ENCODE results near the gene CREG2.

Gene CREG2

DNA sequence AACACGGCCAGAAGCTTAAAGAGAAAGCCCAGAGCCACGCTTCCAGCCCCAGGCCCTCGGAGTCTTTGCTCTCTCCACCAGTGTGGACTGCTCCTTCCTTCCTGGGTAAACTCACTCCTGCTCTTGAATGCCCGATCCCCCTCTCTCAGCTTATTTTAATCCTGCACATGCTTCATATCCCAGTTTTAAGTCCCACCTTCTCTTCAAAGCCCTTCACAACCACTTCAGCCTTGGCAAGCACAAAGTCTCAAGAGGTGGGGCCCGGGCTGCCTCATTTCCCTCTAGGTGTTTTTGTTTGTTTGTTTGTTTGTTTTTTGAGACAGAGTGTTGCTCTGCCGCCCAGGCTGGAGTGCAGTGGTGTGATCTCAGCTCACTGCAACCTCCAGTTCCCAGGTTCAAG lies 21.6 kb upstream of the CREG2 start:
- DNase-seq = no peak

DNA sequence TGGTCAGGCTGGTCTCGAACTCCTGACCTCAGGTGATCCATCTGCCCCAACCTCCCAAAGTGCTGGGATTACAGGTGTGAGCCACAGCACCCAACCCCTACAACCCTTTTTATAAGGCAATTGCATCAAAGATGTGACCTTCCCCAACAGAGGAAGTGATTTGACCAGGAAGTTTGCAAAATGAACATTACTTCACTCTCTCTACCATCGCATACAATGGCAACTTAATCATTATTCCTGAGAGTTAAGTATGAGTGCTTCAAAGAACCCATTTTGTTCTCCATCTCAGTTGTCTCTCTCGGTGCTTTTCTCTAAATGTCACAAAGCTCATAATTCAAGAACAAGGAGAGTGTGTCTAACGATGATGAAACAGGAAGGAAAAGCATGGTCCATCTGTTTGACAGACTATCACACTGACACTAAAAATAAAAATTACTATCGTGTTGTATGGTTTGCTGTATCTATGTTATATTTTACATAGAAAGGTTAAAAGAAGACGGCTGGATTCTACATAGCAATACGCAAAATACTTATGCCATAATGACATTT lies 18.1 kb upstream of the CREG2 start:
- no peak for DNase-seq

DNA sequence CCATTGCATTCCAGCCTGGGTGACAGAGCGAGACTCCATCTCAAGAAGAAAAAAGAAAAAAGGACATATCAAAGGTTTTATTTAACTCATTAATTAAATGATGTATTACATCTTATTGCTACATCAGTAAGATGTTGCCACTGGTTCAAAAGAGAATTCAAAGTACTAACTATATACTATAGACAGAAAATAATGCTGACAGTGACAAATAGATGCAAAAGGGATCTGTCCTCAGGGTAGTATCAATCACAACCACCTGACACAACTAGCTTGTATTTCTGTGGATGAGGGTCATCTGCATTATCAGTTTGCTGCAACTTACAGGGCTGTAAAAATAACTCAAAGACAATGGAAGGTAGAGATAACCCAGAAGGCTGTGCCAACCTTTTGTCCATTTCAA lies 16.4 kb upstream of the CREG2 start:
- DNase-seq = no peak

DNA sequence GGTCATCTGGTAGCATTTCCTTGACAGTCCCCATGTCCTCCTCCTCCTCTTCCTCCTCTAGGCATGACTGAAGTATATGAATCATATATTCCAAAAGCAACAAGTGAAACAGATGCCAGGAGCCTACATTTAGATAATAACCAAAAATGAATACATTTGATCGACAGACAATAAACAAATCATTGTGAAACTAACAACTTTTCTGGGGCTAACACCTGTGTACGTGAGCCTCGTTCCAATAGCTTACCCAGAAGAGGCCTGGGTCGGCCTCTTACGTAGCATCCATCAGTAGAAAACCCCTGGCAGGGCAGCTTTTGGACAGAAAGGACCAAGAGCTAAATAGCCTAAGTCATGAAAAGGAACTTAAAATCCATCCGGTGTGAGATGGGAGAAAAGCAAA lies 15.3 kb upstream of the CREG2 start:
- no peak for DNase-seq

DNA sequence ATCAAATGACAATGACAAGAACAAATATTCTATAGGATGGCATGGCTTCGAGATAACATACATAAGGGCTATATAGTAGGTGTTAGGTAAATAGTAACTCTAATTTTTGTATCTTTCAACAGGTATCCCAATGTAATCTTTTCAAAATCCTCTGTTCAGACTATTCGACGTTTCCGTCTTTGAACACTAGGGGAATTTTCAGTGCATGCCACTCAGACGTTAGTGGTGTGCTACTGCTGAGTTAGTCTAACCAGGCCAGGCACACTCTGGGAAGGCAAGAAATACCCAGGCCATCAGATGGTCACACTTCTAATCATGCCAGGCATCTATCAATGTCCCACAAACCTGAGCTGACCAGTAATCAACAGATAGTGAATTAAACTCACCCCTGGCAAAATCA lies 14.6 kb upstream of the CREG2 start:
- DNase-seq = no peak

DNA sequence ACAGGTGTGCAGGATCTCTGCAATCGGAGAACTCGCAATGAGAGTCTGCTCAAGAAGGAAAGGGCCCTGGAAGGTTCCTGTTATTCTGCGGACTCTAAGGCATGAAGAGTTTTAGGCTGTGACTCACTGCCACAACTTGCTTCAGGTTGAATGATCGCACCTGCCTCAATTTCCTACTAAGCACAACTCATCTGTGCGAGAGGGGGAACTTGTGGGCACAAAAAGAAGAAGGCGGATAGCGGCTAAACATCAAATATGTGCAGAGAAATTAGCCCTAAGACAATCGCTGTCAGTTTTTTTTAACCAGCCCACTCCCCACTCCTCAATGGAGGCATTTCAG lies 14.0 kb upstream of the CREG2 start:
- DNase-seq = no peak

DNA sequence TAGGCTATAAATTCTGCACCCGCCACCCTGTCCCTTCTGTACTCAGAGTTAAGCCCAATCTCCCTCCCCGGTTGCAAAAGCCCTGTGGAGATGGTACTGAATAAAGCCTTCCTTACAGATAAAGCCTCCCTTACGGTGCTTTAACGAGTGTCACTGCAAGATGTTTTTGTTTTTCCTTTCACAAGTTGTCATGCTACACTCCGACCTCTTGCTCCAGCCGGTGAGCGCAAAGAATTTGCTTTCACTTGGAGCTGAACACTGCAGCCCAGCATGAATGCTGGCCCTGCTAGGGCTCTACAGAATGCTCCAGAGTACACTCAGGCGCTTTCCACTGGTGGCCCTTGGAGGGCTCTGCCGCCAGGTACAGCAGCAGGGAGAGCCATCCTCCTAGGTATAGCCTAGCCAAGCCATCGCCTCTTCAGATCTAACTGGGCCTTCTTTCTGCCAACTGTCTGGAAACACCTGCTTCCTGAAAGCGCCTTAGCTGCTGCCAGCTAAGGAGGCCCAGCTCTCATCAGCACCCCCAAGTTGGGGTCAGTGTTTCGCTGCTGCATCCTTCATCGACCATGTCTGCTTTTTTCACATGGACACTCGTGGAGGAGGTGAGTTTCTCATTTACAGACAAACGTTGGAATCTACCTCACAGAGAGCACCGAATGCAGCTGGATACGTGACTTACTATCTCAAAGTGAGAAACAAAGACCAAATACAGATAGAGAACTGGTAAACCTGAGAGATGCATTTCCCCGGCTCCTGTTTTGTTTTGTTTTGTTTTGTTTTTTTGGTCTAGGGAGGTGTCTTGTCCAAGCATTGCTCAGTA lies 13.4 kb upstream of the CREG2 start:
- DNase-seq = no peak

DNA sequence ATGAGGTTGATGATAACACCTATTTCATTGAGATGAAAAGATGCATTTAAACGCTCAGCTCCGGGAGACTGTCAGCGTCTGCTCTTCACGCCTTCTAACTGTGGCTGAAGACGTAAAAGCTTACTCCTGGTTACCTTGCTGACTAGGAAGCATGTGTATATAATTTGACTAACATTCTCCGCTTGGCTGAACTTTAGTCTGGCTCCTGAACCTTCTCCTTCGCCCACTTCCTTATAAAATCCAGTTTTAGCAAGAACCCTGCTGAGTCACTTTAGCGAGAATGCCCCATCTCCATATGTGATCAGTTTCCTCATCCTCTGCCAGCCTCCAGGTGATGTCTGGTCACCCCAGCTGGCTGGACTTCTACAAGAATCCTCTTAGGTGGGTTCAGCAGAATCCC lies 12.7 kb upstream of the CREG2 start:
- DNase-seq = no peak

DNA sequence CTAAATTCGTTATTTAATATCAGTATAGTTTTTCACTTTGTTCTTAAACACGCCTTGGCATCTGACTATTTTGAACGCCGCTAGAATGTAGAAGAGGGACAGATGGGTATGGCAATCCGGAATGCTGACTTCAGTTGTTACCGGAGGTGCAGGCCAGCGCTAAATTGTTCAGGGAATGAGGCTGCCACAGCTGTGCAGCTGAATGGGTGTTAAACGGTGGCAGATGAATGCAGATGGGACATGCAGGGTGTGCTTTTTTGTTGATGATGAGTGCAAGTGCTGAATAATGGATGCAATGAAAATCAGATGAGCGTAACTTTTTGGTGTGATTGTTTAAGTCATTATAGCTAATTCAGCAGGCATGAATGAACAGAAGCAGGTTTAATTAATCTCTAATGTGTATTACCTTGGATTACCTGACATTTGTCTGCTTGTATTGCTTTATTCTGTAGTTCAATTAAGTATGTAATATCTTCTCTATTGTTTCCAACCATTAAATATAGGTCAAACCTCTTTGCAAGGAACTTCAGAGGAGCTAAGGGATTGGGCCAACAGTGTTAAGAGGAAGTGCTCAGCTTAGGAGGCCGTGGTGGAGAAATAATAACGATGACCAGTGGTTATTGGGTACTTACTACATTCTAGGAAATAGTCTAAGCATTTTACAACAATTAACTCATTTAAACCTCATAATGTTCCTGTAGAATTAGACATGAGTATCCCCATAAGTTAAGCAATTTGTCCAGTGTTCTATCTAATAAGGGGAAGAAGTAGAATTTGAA lies 11.9 kb upstream of the CREG2 start:
- DNase-seq = no peak

DNA sequence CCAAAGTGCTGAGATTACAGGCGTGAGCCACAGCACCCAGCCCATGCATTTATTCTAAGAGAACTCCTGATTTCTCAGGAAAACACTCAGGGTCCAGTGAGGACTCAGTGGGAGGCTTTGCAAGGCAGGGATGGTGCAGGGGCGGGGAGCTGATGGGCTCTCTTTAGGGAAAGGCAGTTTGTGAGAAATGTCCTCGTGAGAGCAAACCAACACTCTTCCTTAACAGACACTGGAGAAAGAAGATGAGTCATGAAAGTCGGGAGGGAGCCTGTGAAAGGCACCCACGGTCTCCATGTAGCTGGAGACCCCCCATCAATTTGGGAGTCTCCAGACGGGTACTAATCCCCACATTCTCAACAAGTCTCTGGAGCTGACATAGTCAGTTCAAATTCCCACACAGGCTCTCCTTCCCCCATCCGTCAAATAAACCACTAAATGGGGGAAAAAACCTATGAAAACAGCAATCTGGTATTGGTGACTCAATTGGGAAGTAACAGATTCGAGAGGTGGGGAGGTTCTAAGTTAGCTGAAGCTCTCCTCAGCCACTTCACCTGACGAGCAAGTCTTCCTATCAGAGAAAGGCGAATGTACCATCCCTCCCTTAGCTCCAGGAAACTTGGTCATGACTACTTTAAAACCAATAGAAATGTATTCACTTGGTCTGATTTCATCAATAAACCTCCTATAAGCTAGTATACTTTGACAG lies 11.0 kb upstream of the CREG2 start:
- DNase-seq = no peak

DNA sequence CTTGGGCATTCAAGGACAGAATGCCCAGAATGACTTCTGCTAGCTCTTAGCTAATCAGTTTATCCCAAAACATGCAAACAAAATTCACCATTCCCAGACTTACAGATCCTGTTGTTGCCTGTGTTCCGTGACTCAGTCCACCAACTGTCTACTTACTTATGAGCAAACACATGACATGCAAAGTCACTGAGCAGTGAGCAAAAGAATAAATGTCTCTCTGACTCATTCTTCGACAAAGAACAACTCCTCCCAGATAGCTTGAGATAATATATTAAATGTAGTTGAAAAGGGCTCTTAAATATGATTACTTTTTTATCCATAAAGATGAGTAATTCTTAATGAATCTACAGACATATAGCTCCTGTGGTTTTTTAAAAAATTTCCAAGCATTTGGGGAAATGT lies 9.0 kb upstream of the CREG2 start:
- DNase-seq = no peak

DNA sequence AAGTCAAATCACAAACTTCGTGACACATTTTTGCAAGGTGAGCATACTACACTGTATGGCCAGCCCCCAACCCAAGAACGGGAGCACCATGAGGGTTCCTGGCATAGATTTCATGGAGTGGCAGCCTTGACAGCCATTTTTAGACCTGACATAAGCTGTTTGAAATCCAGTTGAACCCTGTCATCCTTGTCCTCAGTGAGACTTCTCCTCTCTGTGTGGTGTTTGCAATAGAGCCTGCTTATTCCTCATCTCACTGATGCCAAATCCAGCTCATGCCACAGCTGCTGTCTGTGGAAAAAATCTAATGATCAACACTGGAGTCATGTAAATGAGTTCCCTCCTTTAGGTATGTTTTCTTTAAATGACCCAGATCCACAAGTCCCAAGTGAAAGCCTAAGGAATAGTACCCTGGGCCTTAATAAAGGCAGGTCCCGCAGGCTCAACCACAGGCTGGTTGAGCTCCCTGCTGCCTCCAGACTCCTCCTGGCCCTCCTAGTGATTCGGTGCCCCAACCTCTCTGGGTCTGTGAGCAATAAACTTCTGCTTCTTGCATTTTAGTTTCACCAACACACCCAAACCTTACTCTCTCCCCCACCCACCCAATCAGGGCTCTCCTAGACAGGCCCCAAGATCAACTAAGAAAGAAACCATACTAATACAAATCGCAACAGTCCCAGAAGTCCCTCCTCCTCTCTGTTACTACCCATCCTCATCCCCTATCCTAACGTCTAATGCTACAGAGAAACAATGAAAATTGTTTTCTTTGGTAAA lies 8.4 kb upstream of the CREG2 start:
- no peak for DNase-seq

DNA sequence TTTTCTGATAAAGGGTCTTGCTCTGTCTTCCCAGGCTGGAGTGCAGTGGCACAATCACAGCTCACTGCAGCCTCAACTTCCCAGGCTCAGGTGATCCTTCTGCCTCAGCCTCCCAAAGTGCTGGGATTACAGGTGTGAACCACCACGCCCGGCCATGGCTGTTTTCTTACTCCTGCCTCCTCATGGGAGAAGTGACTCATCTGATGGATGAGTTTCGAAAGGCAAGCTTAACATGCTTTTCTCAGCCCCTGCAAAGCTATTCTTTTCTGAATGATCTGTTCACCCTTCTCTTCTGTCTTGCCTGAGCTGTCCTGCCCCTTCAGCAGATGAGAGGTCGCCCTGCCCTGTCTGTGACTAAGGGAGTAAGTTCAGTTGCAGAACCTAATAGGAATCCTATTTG lies 929 bp upstream of the CREG2 start:
- no peak for DNase-seq

DNA sequence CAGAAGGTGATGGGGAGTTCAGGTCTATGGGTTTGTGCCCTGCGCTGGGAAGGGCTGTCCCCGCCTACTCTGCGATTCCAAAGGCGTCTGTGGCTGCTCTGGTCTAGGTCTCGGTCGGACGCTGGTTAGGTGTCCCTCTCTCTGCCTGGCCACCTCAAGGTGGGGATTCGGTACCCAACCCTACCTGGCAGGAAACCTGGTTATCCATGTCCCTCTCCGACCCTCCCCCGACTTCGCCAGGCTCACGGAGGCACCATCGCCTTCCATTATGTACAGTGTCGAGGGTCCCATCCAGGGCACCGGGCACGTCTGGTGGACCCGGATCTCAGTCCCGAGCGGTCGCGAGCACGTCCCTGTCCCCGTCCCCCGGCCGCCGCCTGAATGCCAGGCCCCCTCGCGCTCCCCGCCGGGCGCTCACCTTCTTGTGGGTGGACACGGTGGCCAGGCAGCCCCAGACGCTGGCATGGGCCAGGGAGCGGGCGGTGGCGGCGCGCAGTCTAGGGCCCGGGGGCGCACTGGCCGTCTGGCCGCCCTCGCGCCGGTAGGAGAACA lies 628 bp downstream of the CREG2 start:
- no peak for DNase-seq

DNA sequence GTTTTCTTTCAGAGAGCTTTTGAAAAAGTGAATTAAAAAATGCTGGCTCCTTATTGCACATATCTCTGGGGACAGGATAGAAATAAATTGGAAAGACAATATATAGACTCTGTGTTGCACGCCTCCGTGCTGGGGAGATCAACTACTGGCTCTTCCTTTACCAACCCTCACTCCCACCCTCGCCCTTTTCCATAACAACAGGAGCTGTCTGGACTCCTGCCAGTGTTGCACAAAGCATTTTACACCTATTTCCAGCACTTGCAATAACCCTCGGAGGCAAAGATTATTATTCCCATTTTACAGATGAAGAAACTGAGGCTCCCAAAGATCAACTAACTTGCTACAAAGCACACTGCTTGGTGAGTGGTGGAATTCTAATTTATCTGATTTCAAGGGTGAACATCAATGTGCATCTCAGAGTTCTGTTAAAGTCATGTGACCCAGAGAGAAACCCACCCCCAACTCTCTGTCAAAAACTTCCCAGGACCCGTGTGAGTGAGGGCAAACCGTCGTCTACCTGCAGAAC lies 4.2 kb downstream of the CREG2 start:
- no peak for DNase-seq

DNA sequence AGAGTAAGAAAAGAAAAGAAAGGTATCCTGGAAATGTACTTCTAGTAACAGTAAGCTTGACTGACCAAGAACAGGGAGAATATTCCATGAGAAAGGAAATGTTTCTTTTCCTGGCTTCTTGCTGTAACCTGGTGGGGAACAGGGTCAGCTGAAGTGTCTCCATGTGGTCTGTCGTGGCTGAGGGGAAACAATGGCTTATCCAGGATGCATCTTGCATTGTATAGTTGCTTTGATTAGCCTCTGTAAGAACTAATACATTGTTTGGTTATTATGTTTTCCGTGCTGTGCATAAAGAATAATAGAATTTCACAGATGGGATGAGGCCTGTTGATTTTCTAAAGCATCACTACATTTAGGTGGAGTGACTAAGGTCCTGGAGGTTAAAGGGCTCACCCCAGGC lies 4.9 kb downstream of the CREG2 start:
- no peak for DNase-seq

DNA sequence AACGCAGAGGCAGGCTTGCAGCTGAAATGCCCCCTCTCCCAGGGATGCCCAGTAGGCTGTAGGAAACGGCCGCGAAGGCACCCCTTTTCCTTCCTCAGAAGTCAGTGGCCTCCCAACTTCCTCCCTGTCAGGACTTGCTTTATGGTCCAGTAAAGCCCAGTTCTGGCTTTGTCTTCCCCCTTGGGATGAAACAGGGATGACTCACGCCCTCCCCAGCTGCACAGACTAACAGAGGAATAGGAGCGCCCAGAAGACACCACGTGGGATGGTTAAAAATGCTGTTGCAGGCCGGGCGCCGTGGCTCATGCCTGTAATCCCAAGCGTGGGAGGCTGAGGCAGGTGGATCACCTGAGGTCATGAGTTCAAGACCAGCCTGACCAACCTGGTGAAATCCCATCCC lies 6.9 kb downstream of the CREG2 start:
- DNase-seq = no peak

DNA sequence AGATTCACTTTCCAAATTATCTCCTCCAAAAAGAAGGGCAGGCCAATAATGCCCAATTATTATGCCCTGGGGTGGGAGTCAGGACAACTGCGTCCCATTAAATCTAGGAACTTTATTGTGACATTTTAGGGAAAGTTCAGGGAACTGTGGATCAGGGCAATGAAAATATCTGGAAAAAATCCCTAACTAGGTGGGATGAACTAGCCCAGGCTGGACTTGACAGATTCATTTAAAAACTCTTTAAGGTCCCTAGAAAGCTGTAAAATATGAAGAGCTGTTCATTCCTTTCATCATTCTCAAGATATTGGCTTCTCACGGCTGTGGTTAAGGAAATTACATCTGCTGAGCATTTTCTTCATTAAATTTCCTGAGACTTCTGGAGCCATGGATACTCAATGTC lies 8.2 kb downstream of the CREG2 start:
- DNase-seq = no peak

DNA sequence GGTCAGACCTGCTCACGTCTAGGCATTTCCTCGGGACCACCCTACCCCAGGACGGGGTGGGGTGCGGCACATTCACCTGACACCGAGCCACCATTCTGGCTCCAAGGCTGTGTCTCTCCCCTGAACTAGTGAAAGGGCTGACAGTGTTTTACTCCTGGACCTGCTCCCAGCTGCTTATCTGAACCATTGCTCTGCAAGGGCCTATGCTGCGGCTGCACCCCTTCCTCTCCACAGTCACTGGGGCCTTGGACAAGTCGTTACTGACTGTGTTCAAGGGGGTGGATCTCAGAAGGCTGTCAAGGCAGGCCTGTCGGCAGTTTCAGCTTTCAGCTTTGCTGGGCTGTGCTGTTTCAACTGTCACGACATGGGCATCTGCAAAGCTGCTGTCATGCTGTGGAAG lies 11.7 kb downstream of the CREG2 start:
- no peak for DNase-seq

DNA sequence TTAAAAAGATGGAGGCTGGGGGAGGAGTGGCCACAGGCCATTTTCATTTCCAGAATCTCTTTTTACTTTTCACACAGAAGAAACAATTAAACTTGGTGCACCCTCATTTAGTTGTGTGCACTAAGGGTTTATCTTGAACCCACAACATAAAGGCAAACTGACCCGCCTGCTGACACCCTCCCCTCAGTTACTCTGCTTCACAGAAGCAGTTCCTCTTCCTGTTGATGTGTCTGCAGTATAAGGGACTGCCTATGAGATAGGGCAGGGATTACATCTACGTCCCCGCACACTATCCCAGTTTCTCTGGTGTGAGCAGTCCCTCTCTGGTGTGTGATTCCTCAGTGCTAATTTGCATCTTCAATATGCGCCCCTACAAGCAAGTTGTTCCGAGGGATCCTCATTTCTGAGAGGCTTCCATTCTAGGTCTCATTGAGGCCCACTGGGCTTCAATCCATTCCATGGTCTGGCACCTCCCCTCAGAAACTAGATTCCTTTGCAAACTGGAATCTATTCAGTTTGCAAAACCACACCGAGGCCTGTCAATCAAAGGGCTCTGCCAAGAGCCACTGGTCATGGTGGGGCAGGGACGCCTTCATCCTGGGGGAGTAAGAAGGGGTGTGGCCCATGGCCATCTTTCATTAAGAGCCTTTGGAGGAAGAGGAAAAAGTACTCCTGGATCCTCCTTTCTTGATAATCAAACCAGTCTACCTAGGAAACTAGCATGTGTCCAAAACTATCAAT lies 12.3 kb downstream of the CREG2 start:
- DNase-seq = no peak

DNA sequence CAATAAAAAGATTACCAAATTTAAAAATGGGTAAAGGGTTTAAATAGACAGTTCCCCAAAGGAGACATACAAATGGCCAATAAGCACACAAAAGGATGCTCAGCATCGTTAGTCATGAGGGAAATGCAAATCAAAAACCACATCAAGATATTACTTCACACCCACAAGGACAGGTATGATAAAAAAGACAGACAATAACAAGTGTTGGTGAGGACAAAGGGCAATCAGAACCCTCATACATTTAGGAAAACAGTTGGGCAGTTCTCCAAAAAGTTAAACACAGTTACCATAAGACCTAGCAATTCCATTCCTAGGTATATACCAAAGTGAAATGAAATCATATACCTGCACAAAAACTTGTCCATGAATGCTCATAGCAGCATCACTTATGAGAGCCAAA lies 14.5 kb downstream of the CREG2 start:
- DNase-seq = no peak

DNA sequence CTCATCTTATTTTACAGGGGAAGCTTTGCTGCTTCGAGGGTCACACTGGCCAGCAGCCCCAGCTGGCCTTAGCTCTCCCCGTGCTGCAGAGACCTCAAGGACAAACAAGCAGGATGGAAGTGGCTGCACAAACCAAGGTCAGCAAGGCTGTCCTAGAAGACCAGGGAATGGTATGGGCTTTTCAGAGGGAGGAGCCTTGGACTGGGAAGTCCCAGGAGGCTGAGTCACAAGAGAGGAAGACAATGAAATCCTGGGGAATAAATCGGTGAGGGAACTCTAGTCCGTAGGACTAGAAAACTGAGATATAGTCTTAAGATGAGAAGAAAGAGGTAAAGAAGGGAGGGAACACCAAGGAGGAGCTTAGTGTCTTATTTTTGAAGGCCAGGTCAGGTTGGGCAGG lies 15.7 kb downstream of the CREG2 start:
- DNase-seq = no peak
